ENCODE data around the gene ZFP36L1. TPM values are rescaled to one million over a fixed set of nuclear protein-coding genes. Genes with fewer than 3 reads are reported as not detected.

Gene ZFP36L1
- total RNA-seq, 4 donors from 2014 or later, result 298 to 1,137 (median 494) TPM

DNA sequence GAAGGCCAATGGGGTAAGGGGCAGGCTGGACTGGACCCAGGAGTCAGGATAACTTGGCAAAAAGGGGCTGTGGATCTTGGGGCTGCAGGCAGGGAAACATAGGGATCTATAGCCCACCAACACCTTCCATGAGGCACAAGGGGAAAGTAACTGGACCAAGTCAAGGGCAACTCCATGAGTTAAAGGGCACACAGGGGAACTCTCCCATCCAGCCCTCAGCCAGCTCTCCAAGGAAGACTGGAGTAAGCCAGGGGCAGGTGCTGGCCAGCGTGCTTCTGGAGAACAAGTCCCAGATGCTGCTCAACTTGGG lies 31.3 kb upstream of the ZFP36L1 start:
- no peaks in the 10 kb centered on the region for H3K36me3 ChIP-seq
- no peaks in the 10 kb centered on the region for H3K9me3 ChIP-seq
- no peak overlapping the region for H3K27ac ChIP-seq
- no peak for TF ChIP-seq EP300 (IDR thresholded peaks at IDR 0.05)
- TF ChIP-seq, protein P1, sequence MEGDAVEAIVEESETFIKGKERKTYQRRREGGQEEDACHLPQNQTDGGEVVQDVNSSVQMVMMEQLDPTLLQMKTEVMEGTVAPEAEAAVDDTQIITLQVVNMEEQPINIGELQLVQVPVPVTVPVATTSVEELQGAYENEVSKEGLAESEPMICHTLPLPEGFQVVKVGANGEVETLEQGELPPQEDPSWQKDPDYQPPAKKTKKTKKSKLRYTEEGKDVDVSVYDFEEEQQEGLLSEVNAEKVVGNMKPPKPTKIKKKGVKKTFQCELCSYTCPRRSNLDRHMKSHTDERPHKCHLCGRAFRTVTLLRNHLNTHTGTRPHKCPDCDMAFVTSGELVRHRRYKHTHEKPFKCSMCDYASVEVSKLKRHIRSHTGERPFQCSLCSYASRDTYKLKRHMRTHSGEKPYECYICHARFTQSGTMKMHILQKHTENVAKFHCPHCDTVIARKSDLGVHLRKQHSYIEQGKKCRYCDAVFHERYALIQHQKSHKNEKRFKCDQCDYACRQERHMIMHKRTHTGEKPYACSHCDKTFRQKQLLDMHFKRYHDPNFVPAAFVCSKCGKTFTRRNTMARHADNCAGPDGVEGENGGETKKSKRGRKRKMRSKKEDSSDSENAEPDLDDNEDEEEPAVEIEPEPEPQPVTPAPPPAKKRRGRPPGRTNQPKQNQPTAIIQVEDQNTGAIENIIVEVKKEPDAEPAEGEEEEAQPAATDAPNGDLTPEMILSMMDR (IDR thresholded peaks at IDR 0.05), result no peak
- no peak for TF ChIP-seq POLR2A (IDR thresholded peaks at IDR 0.05)
- H3K4me3 ChIP-seq, result no peak overlapping the region
- no peak for DNase-seq (ENCODE audit: low spot score in 2 of 2)
- peaks cover 0 to 18% (median 4%) of the 10 kb centered on the region in 4 donors for H3K4me1 ChIP-seq
- 100% methylated on average over 1 of the region's 1 CpG; no CpG with 5 or more reads in 1 of the 2 donors for WGBS, 2 donors
- no peaks in the 10 kb centered on the region for H3K27me3 ChIP-seq

GRCh38 chr14:68823434-68824206 lies 30.8 kb upstream of the ZFP36L1 start:
- Histone ChIP-seq H3K9me3 (no peaks in the 10 kb centered on the region), H3K27me3 (no peaks in the 10 kb centered on the region), H3K4me3 (no peak overlapping the region), H3K36me3 (no peaks in the 10 kb centered on the region), H3K4me1 (peaks cover 0 to 20% (median 4%) of the 10 kb centered on the region in 4 donors), H3K27ac (no peak overlapping the region)
- WGBS, 2 donors, result 93 to 95% methylated on average over 8 of the region's 8 CpGs
- TF ChIP-seq, protein P1 (IDR thresholded peaks at IDR 0.05), result no peak
- TF ChIP-seq EP300 (IDR thresholded peaks at IDR 0.05), result no peak
- no peak for TF ChIP-seq POLR2A (IDR thresholded peaks at IDR 0.05)
- no peak for DNase-seq (ENCODE audit: low spot score in 2 of 2)

- no peaks in the 10 kb centered on the region for H3K36me3 ChIP-seq
- H3K4me3 ChIP-seq, result no peak overlapping the region
- H3K27me3 ChIP-seq, result no peaks in the 10 kb centered on the region
- H3K9me3 ChIP-seq, result no peaks in the 10 kb centered on the region
- H3K4me1 ChIP-seq, result peaks cover 0 to 20% (median 4%) of the 10 kb centered on the region in 4 donors
- DNase-seq (ENCODE audit: low spot score in 2 of 2), result no peak
- no peak overlapping the region for H3K27ac ChIP-seq
- TF ChIP-seq, protein P1 (IDR thresholded peaks at IDR 0.05), result no peak
- TF ChIP-seq EP300 (IDR thresholded peaks at IDR 0.05), result no peak
- no peak for TF ChIP-seq POLR2A (IDR thresholded peaks at IDR 0.05)
- 68 to 87% methylated on average over 4 of the region's 4 CpGs for WGBS, 2 donors
These were observed 30.1 kb upstream of the ZFP36L1 start for GRCh38 chr14:68822926-68823325.

DNA sequence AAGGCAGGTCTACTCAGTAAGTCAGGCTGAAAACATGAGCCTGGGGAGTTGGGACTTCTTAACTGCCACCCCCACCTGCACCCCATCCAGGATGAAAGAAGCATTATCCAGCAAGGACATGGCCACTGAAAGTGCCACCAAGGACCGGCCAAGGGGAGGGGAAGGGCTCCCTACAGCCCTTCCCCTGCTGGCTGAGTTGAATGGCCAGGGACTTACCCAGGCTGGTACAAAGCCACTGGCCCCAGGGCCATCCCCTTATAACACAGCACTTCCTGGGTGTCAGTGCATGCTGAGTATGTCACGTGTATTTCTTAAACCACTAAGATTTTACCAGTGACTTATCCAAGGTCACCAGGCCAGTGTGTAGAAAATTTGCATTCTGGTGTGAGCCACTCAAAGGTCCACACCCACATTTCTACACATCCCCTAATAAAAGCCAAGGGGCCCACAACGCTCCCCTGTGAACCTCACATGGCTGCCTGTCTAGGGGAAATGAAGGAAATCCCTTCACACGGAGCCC lies 29.3 kb upstream of the ZFP36L1 start:
- no peaks in the 10 kb centered on the region for H3K27me3 ChIP-seq
- no peaks in the 10 kb centered on the region for H3K9me3 ChIP-seq
- TF ChIP-seq, protein P1 (IDR thresholded peaks at IDR 0.05), result no peak
- TF ChIP-seq EP300 (IDR thresholded peaks at IDR 0.05) (no peak), POLR2A (IDR thresholded peaks at IDR 0.05) (no peak)
- 81 to 92% methylated on average over 4 of the region's 4 CpGs for WGBS, 2 donors
- DNase-seq (ENCODE audit: low spot score in 2 of 2), result no peak
- H3K4me3 ChIP-seq, result no peak overlapping the region
- peaks cover 0 to 22% (median 4%) of the 10 kb centered on the region in 4 donors for H3K4me1 ChIP-seq
- H3K36me3 ChIP-seq, result no peaks in the 10 kb centered on the region
- H3K27ac ChIP-seq, result no peak overlapping the region

GRCh38 chr14:68820999-68821683 lies 28.3 kb upstream of the ZFP36L1 start:
- H3K4me3 ChIP-seq, result no peak overlapping the region
- peaks cover 0 to 27% (median 10%) of the 10 kb centered on the region in 4 donors for H3K4me1 ChIP-seq
- TF ChIP-seq POLR2A (IDR thresholded peaks at IDR 0.05) (no peak), EP300 (IDR thresholded peaks at IDR 0.05) (no peak)
- TF ChIP-seq, protein P1 (IDR thresholded peaks at IDR 0.05), result no peak
- H3K9me3 ChIP-seq, result no peaks in the 10 kb centered on the region
- H3K36me3 ChIP-seq, result no peaks in the 10 kb centered on the region
- no peak for DNase-seq (ENCODE audit: low spot score in 2 of 2)
- H3K27ac ChIP-seq, result no peak overlapping the region
- no peaks in the 10 kb centered on the region for H3K27me3 ChIP-seq
- 75 to 86% methylated on average over 11 to 16 of the region's 18 CpGs for WGBS, 2 donors
